ENCODE data around the gene GALNT2. TPM values are rescaled to one million over a fixed set of nuclear protein-coding genes. Genes with fewer than 3 reads are reported as not detected.

GALNT2 gene
- total and polyA plus RNA-seq, 4 donors = 47.5 to 182 (median 114) TPM

GRCh38 chr1:230167419-230167852 lies 100.4 kb downstream of the GALNT2 start:
- TF ChIP-seq FOXA1 (IDR thresholded peaks at IDR 0.05) (no peak), RAD21 (IDR thresholded peaks at IDR 0.05) (peak; percentile 82 to 92), CTCF (IDR thresholded peaks at IDR 0.05; ENCODE audit: low read depth, low read length, missing input control) (peak; percentile 70), TAF1 (conservative IDR thresholded peaks at IDR 0.05) (no peak)
- no peaks in the 10 kb centered on the region for H3K27me3 ChIP-seq (ENCODE audit: control insufficient read depth in 4 of 4, insufficient read depth in 4 of 4, low read length in 3 of 4)
- no peak for DNase-seq (ENCODE audit: low spot score)
- no peak overlapping the region for H3K9ac ChIP-seq (ENCODE audit: low read depth in 1 of 2, low read length in 2 of 2)
- H3K4me3 ChIP-seq (ENCODE audit: low read depth in 1 of 3, low read length in 3 of 3) = no peak overlapping the region
- no peak overlapping the region for H3K27ac ChIP-seq (ENCODE audit: low read depth in 1 of 2, low read length in 2 of 2)
- H3K9me3 ChIP-seq (ENCODE audit: control insufficient read depth in 4 of 4, low read length in 3 of 4) = no peaks in the 10 kb centered on the region
- H3K4me1 ChIP-seq (ENCODE audit: control insufficient read depth in 4 of 4, insufficient read depth in 4 of 4, low read length in 3 of 4) = peaks cover 21 to 39% (median 31%) of the 10 kb centered on the region in 4 donors
- WGBS = 70% methylated on average over 12 of the region's 12 CpGs
- no peaks in the 10 kb centered on the region for H3K36me3 ChIP-seq (ENCODE audit: control insufficient read depth in 4 of 4, insufficient read depth in 3 of 4, low read depth in 1 of 4, low read length in 3 of 4)

- WGBS = 65% methylated on average over 8 of the region's 8 CpGs
- peak overlapping the region; percentile 33 to 38 for H3K9ac ChIP-seq (ENCODE audit: low read depth in 1 of 2, low read length in 2 of 2)
Measured at GRCh38 chr1:230169454-230170152, 102.6 kb downstream of the GALNT2 start.

More at GRCh38 chr1:230169454-230170152, 102.6 kb downstream of the GALNT2 start:
- H3K36me3 ChIP-seq (ENCODE audit: control insufficient read depth in 4 of 4, insufficient read depth in 3 of 4, low read depth in 1 of 4, low read length in 3 of 4) = peaks cover 0 to 3% (median 0%) of the 10 kb centered on the region in 4 donors
- H3K4me1 ChIP-seq (ENCODE audit: control insufficient read depth in 4 of 4, insufficient read depth in 4 of 4, low read length in 3 of 4) = peaks cover 7 to 22% (median 15%) of the 10 kb centered on the region in 4 donors
- no peak for DNase-seq (ENCODE audit: low spot score)
- H3K27ac ChIP-seq (ENCODE audit: low read depth in 1 of 2, low read length in 2 of 2) = peak overlapping the region; percentile 80 to 91
- H3K9me3 ChIP-seq (ENCODE audit: control insufficient read depth in 4 of 4, low read length in 3 of 4) = no peaks in the 10 kb centered on the region
- H3K27me3 ChIP-seq (ENCODE audit: control insufficient read depth in 4 of 4, insufficient read depth in 4 of 4, low read length in 3 of 4) = no peaks in the 10 kb centered on the region
- TF ChIP-seq GABPA (IDR thresholded peaks at IDR 0.05 in 1 of 2, conservative IDR thresholded peaks at IDR 0.05 in 1 of 2) = no peak
- no peak for TF ChIP-seq ZBTB33 (IDR thresholded peaks at IDR 0.05)
- peak; percentile 26 for TF ChIP-seq YY1 (IDR thresholded peaks at IDR 0.05)
- no peak for TF ChIP-seq CTCF (IDR thresholded peaks at IDR 0.05; ENCODE audit: low read depth, low read length, missing input control)
- TF ChIP-seq, protein P1, sequence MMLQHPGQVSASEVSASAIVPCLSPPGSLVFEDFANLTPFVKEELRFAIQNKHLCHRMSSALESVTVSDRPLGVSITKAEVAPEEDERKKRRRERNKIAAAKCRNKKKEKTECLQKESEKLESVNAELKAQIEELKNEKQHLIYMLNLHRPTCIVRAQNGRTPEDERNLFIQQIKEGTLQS (IDR thresholded peaks at IDR 0.05) = no peak
- no peak for TF ChIP-seq EGR1 (IDR thresholded peaks at IDR 0.05; ENCODE audit: low read depth in 2 of 2)
- TF ChIP-seq HNF4A (conservative IDR thresholded peaks at IDR 0.05) = no peak
- peak in 1 of 2 donors; percentile 34 for TF ChIP-seq RAD21 (IDR thresholded peaks at IDR 0.05)
- no peak for TF ChIP-seq SP1 (IDR thresholded peaks at IDR 0.05)
- no peak for TF ChIP-seq NR2F2 (IDR thresholded peaks at IDR 0.05)
- no peak for TF ChIP-seq HNF4G (IDR thresholded peaks at IDR 0.05)
- TF ChIP-seq, protein P2, sequence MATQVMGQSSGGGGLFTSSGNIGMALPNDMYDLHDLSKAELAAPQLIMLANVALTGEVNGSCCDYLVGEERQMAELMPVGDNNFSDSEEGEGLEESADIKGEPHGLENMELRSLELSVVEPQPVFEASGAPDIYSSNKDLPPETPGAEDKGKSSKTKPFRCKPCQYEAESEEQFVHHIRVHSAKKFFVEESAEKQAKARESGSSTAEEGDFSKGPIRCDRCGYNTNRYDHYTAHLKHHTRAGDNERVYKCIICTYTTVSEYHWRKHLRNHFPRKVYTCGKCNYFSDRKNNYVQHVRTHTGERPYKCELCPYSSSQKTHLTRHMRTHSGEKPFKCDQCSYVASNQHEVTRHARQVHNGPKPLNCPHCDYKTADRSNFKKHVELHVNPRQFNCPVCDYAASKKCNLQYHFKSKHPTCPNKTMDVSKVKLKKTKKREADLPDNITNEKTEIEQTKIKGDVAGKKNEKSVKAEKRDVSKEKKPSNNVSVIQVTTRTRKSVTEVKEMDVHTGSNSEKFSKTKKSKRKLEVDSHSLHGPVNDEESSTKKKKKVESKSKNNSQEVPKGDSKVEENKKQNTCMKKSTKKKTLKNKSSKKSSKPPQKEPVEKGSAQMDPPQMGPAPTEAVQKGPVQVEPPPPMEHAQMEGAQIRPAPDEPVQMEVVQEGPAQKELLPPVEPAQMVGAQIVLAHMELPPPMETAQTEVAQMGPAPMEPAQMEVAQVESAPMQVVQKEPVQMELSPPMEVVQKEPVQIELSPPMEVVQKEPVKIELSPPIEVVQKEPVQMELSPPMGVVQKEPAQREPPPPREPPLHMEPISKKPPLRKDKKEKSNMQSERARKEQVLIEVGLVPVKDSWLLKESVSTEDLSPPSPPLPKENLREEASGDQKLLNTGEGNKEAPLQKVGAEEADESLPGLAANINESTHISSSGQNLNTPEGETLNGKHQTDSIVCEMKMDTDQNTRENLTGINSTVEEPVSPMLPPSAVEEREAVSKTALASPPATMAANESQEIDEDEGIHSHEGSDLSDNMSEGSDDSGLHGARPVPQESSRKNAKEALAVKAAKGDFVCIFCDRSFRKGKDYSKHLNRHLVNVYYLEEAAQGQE (IDR thresholded peaks at IDR 0.05) = no peak
- no peak for TF ChIP-seq MAX (IDR thresholded peaks at IDR 0.05)
- no peak for TF ChIP-seq FOXA1 (IDR thresholded peaks at IDR 0.05)
- no peak for TF ChIP-seq TAF1 (conservative IDR thresholded peaks at IDR 0.05)
- no peak for TF ChIP-seq RXRA (IDR thresholded peaks at IDR 0.05)
- peak overlapping the region in 1 of 3 donors; percentile 14 for H3K4me3 ChIP-seq (ENCODE audit: low read depth in 1 of 3, low read length in 3 of 3)
